ENCODE results near the gene CYP19A1. TPM values are rescaled to one million over a fixed set of nuclear protein-coding genes. Genes with fewer than 3 reads are reported as not detected.

The CYP19A1 gene
- total and polyA plus RNA-seq, 4 donors: 0.03 to 124 (median 0.50) TPM; not detected in 1

DNA sequence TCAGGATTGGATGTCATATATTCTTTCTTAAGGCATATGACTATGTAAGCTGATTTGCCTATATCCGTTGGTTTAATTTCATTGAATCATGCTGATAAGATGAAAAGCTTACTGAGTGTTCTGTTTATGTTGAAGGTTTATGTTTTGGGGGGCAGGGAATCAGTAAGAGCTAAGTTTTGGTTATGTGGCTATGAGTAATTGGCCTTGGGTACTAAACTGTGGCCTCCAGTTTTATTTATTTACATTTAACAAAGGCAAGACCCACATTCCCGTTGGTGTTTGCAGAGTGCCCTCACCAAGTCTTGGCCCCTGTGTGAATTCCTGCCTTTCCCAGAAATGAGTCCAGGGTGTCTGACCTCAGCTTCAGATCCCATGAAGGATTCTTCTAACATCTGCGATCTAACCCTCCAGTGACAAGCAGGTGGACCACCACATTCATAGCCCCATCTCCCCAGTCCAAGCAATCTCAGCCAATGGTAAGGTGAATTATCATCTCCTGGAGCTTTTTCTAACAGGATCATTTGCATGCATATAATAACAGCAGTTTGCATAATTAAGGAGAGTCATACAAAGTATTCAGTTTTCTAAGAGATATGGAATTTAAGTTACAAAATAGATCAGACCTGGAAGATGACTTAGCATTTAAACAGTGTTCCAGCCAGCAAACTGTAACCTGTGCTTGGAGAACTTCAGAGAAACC is 30.5 kb upstream of the CYP19A1 start:
- no peaks in the 10 kb centered on the region for H3K4me1 ChIP-seq (ENCODE audit: control insufficient read depth in 4 of 4, insufficient read depth in 4 of 4, low read length in 3 of 4)
- H3K27ac ChIP-seq (ENCODE audit: low read depth in 1 of 2, low read length in 2 of 2): no peak overlapping the region
- H3K27me3 ChIP-seq (ENCODE audit: control insufficient read depth in 4 of 4, insufficient read depth in 4 of 4, low read length in 3 of 4): peaks cover 0 to 3% (median 0%) of the 10 kb centered on the region in 4 donors
- no peak for DNase-seq (ENCODE audit: low spot score)
- no peaks in the 10 kb centered on the region for H3K9me3 ChIP-seq (ENCODE audit: control insufficient read depth in 4 of 4, low read length in 3 of 4)
- 83% methylated on average over 3 of the region's 3 CpGs for WGBS
- TF ChIP-seq, protein P1, sequence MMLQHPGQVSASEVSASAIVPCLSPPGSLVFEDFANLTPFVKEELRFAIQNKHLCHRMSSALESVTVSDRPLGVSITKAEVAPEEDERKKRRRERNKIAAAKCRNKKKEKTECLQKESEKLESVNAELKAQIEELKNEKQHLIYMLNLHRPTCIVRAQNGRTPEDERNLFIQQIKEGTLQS (IDR thresholded peaks at IDR 0.05): no peak
- TF ChIP-seq EGR1 (IDR thresholded peaks at IDR 0.05; ENCODE audit: low read depth in 2 of 2): no peak
- no peak for TF ChIP-seq JUND (IDR thresholded peaks at IDR 0.05)
- TF ChIP-seq HNF4G (IDR thresholded peaks at IDR 0.05): no peak
- TF ChIP-seq GABPA (IDR thresholded peaks at IDR 0.05 in 1 of 2, conservative IDR thresholded peaks at IDR 0.05 in 1 of 2): no peak
- no peak for TF ChIP-seq RAD21 (IDR thresholded peaks at IDR 0.05)
- no peaks in the 10 kb centered on the region for H3K36me3 ChIP-seq (ENCODE audit: control insufficient read depth in 4 of 4, insufficient read depth in 3 of 4, low read depth in 1 of 4, low read length in 3 of 4)
- no peak overlapping the region for H3K9ac ChIP-seq (ENCODE audit: low read depth in 1 of 2, low read length in 2 of 2)
- no peak overlapping the region for H3K4me3 ChIP-seq (ENCODE audit: low read depth in 1 of 3, low read length in 3 of 3)

DNA sequence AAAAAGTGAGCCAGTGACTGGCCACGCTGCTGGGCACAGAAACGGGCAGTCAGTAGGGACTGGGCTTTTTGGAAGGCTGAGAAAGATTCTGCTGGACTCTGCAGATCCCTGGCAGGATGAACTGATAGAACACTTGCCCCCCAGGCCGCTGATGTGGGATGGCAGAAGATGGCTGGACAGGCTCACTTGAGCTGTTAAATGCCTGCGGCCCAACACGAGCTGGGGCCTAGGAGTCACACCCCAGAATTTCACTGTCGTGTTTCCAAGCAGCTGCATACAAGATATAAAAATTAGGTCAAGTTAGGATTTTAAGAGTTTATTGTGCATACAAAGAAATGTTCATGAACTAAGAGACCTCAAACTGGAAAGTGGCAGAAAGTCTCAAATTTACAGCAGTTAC is 29.9 kb upstream of the CYP19A1 start:
- Histone ChIP-seq H3K9me3 (ENCODE audit: control insufficient read depth in 4 of 4, low read length in 3 of 4) (no peaks in the 10 kb centered on the region), H3K27me3 (ENCODE audit: control insufficient read depth in 4 of 4, insufficient read depth in 4 of 4, low read length in 3 of 4) (peaks cover 0 to 3% (median 0%) of the 10 kb centered on the region in 4 donors), H3K36me3 (ENCODE audit: control insufficient read depth in 4 of 4, insufficient read depth in 3 of 4, low read depth in 1 of 4, low read length in 3 of 4) (no peaks in the 10 kb centered on the region), H3K4me1 (ENCODE audit: control insufficient read depth in 4 of 4, insufficient read depth in 4 of 4, low read length in 3 of 4) (no peaks in the 10 kb centered on the region), H3K4me3 (ENCODE audit: low read depth in 1 of 3, low read length in 3 of 3) (no peak overlapping the region), H3K9ac (ENCODE audit: low read depth in 1 of 2, low read length in 2 of 2) (no peak overlapping the region), H3K27ac (ENCODE audit: low read depth in 1 of 2, low read length in 2 of 2) (no peak overlapping the region)
- DNase-seq (ENCODE audit: low spot score): no peak
- TF ChIP-seq RAD21 (IDR thresholded peaks at IDR 0.05): no peak
- TF ChIP-seq NR2F2 (IDR thresholded peaks at IDR 0.05): no peak
- no peak for TF ChIP-seq SP1 (IDR thresholded peaks at IDR 0.05)
- no peak for TF ChIP-seq FOXA1 (IDR thresholded peaks at IDR 0.05)
- no peak for TF ChIP-seq EGR1 (IDR thresholded peaks at IDR 0.05; ENCODE audit: low read depth in 2 of 2)
- TF ChIP-seq, protein P2, sequence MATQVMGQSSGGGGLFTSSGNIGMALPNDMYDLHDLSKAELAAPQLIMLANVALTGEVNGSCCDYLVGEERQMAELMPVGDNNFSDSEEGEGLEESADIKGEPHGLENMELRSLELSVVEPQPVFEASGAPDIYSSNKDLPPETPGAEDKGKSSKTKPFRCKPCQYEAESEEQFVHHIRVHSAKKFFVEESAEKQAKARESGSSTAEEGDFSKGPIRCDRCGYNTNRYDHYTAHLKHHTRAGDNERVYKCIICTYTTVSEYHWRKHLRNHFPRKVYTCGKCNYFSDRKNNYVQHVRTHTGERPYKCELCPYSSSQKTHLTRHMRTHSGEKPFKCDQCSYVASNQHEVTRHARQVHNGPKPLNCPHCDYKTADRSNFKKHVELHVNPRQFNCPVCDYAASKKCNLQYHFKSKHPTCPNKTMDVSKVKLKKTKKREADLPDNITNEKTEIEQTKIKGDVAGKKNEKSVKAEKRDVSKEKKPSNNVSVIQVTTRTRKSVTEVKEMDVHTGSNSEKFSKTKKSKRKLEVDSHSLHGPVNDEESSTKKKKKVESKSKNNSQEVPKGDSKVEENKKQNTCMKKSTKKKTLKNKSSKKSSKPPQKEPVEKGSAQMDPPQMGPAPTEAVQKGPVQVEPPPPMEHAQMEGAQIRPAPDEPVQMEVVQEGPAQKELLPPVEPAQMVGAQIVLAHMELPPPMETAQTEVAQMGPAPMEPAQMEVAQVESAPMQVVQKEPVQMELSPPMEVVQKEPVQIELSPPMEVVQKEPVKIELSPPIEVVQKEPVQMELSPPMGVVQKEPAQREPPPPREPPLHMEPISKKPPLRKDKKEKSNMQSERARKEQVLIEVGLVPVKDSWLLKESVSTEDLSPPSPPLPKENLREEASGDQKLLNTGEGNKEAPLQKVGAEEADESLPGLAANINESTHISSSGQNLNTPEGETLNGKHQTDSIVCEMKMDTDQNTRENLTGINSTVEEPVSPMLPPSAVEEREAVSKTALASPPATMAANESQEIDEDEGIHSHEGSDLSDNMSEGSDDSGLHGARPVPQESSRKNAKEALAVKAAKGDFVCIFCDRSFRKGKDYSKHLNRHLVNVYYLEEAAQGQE (IDR thresholded peaks at IDR 0.05): no peak
- TF ChIP-seq, protein P3, sequence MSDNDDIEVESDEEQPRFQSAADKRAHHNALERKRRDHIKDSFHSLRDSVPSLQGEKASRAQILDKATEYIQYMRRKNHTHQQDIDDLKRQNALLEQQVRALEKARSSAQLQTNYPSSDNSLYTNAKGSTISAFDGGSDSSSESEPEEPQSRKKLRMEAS (IDR thresholded peaks at IDR 0.05): no peak
- TF ChIP-seq JUND (IDR thresholded peaks at IDR 0.05): no peak
- TF ChIP-seq YY1 (IDR thresholded peaks at IDR 0.05): no peak
- TF ChIP-seq GABPA (IDR thresholded peaks at IDR 0.05 in 1 of 2, conservative IDR thresholded peaks at IDR 0.05 in 1 of 2): no peak
- TF ChIP-seq, protein P4, sequence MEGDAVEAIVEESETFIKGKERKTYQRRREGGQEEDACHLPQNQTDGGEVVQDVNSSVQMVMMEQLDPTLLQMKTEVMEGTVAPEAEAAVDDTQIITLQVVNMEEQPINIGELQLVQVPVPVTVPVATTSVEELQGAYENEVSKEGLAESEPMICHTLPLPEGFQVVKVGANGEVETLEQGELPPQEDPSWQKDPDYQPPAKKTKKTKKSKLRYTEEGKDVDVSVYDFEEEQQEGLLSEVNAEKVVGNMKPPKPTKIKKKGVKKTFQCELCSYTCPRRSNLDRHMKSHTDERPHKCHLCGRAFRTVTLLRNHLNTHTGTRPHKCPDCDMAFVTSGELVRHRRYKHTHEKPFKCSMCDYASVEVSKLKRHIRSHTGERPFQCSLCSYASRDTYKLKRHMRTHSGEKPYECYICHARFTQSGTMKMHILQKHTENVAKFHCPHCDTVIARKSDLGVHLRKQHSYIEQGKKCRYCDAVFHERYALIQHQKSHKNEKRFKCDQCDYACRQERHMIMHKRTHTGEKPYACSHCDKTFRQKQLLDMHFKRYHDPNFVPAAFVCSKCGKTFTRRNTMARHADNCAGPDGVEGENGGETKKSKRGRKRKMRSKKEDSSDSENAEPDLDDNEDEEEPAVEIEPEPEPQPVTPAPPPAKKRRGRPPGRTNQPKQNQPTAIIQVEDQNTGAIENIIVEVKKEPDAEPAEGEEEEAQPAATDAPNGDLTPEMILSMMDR (IDR thresholded peaks at IDR 0.05; ENCODE audit: low read depth, low read length, missing input control): no peak
- 89% methylated on average over 6 of the region's 6 CpGs for WGBS
